GM12864 (cell line): Measurements from ENCODE around the gene YWHAH.

Experiments
- DNase-seq: peaks from one replicate; pipeline ENCODE4 v3.0.0-alpha.2; 2011; ENCODE audit warnings: low read depth
- H3K4me3 ChIP-seq: 2 replicates; pipeline ENCODE4 v1.5.1; 2011; ENCODE audit warnings: mild to moderate bottlenecking, low read depth, low read length, control low read depth
- TF ChIP-seq, protein P1 (sequence below): IDR thresholded peaks from 2 replicates; pipeline ENCODE4 v1.5.1; 2011; ENCODE audit warnings: low read depth, mild to moderate bottlenecking, moderate library complexity, low read length, control low read depth, inconsistent platforms; ENCODE audit errors: missing control alignments

Gene YWHAH

DNA sequence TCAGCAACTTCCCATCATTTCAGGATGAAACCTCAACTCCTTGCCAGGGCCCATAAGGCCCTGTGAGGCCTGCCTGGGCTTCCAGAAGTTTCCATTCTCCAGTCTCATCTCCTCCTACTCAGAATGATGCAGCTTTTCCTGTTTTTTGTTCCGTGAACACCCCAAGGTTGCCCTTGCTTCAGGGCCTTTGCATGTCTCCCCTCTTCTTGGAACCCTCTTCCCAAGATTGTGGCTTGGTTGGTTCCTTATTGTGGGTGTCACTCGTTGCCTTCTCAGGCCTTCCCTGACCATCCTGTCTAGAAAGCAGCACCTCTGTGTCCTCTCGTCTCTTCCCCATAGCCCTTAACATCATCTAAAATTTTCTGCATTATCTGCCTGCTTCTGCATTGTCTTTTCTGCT, 23.2 kb upstream of the YWHAH start:
- DNase-seq = no peak
- no peak overlapping the region for H3K4me3 ChIP-seq
- TF ChIP-seq, protein P1, sequence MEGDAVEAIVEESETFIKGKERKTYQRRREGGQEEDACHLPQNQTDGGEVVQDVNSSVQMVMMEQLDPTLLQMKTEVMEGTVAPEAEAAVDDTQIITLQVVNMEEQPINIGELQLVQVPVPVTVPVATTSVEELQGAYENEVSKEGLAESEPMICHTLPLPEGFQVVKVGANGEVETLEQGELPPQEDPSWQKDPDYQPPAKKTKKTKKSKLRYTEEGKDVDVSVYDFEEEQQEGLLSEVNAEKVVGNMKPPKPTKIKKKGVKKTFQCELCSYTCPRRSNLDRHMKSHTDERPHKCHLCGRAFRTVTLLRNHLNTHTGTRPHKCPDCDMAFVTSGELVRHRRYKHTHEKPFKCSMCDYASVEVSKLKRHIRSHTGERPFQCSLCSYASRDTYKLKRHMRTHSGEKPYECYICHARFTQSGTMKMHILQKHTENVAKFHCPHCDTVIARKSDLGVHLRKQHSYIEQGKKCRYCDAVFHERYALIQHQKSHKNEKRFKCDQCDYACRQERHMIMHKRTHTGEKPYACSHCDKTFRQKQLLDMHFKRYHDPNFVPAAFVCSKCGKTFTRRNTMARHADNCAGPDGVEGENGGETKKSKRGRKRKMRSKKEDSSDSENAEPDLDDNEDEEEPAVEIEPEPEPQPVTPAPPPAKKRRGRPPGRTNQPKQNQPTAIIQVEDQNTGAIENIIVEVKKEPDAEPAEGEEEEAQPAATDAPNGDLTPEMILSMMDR = no peak

DNA sequence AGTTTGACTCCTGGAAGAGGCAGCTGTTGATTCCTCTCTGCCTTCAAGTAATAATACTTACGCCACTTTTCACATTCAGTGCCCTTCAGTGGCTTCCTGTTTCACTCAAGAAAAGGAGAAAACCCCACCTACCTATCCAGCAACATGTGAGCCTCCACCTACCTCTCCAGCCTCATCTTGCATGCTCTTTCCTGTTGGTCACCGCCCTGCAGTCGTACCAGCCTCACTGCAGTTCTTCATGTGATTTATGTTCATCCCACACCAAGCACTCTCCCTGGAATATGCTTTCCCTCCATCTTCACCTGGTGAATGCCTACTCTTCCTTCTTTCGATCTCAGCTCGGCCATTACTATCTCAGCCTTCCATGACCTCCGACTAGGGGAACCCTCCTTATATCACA, 21.8 kb upstream of the YWHAH start:
- H3K4me3 ChIP-seq = no peak overlapping the region
- no peak for DNase-seq
- TF ChIP-seq, protein P1 = no peak

DNA sequence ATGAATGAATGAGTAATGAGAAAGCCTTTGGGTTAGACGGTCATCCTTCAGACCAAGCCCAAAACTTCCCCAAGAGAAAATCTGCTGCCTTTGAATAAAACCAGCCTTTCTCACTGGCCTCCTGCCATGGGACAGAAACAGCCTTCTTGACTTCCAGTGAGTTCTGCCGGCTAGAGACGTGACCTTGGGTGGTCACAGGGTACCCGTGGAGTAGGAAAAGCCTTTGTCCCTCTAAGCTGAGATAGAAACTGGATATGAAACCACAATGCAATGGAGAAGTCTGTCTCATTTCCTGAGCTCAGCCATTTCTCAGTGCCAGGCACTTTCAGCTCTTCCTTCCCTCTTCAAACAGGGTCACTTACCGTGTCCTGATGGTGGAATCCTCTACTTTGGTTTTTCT, 21.2 kb upstream of the YWHAH start:
- no peak overlapping the region for H3K4me3 ChIP-seq
- DNase-seq = no peak
- TF ChIP-seq, protein P1 = no peak

DNA sequence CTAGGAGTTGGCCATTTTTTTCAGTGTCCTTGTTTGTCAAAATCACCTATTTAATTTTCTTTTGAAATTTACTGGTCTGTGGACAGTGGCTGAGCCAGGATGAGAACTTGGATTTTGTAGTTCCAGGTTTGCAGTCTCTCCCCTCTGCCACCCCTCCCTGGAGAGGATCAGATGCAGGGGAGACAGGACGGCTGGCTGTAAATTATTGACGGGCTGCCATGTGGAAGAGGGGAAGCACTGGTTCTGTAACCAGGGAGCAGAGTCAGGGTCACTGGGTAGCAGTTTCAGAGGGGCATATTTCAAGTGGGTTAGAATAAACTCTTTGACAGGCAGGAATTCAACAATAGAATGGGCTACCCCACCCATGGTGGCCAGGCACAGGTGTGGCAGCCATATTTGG, 20.6 kb upstream of the YWHAH start:
- H3K4me3 ChIP-seq = no peak overlapping the region
- DNase-seq = no peak
- TF ChIP-seq, protein P1 = no peak

DNA sequence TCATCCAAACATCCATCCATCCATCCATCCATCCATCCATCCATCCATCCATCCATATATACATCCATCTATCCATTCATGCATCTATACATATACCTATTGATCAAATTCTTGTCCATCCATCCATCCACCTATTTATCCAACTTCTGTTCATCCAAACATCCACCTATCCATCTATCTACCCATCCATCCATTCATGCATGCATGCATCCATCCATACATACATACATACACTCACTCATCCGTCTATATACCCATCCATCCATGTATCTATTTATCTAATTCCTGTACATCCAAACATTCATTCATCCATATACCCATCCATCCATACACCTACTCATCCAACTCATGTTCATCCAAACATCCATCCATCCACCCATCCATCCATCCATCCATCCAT, 19.3 kb upstream of the YWHAH start:
- TF ChIP-seq, protein P1 = no peak
- DNase-seq = no peak
- H3K4me3 ChIP-seq = no peak overlapping the region

DNA sequence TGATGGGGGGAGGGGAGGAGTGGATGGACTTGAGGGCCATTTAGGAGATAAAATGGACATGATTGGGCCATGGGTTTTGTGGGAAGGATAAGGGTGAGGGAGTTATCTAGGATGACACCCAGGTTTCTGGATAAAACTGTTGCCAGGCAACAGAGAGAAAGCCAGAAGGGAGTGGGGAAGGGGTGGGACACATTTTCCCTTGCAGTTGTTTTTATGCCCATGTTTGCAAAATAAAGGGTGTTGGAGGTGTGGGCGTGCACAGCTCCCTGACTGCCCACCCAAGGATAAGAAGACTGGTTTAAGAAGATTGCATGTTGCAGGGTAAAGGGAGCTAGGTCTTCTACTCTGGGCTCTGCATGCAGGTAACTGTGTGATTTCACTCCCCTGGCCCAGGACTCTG, 18.3 kb upstream of the YWHAH start:
- no peak overlapping the region for H3K4me3 ChIP-seq
- TF ChIP-seq, protein P1 = no peak
- DNase-seq = no peak

DNA sequence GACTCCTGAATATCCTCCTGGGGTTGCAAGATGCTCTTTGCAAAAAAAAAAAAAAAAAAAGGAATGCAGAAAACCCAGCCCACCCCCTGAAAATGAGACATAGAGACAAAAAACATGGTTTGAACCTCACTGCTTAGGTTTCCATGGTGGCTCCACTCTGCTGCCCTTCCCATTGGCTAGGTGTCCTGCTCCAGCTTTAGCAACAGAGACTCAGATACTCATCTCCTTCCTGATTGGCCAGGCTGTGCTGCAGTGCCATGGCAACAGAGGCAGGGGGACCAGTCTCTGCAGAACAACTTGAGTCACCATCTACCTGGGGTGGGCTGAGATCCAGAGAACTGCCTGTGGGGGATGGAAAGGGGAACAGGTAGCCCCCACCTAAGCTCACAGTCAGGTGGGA, 17.4 kb upstream of the YWHAH start:
- DNase-seq = no peak
- no peak overlapping the region for H3K4me3 ChIP-seq
- TF ChIP-seq, protein P1 = no peak
